Neural progenitor cell (in vitro differentiated cells): ENCODE measurements around the gene MMP28.

ENCODE experiments used
- CTCF ChIP-seq: fragments of 200-600 bp; sonication (generic); IDR thresholded peaks from 2 replicates; pipeline ENCODE4 v1.5.1; 2017; ENCODE audit warnings: antibody characterized with exemption, mild to moderate bottlenecking
- EZH2 ChIP-seq: fragments of 200-600 bp; sonication (generic); IDR thresholded peaks from 2 replicates; pipeline ENCODE4 v1.6.1; 2017; ENCODE audit warnings: antibody characterized with exemption, mild to moderate bottlenecking, moderate library complexity
- EZH2phosphoT487 ChIP-seq: fragments of 200-600 bp; sonication (generic); IDR thresholded peaks from 2 replicates; pipeline ENCODE4 v1.6.1; 2017; ENCODE audit warnings: antibody characterized with exemption

- TF ChIP-seq CTCF: no peak
- no peak for TF ChIP-seq EZH2phosphoT487
- no peak for TF ChIP-seq EZH2
These were observed 8.5 kb downstream of the MMP28 start for GRCh38 chr17:35786941-35787432.
